GM13977 (cell line): ENCODE data around the gene AP1G2.

Experiments used
- DNase-seq: peaks from one replicate; pipeline ENCODE4 v3.0.0; 2012; ENCODE audit warnings: low spot score
- in situ Hi-C: fragments of 300-500 bp; cut with MboI; formaldehyde crosslinking; loops from one replicate; pipeline ENCODE4 v1.12.0; 2022; ENCODE audit warnings: low sequenced_read_pairs, low pct_unique_long_range_greater_than_20kb, mixed read lengths, inconsistent platforms; ENCODE audit not compliant: unreplicated experiment
- TF ChIP-seq, protein P1 (sequence below): IDR thresholded peaks from 2 replicates; pipeline ENCODE4 v1.5.1; 2012; ENCODE audit warnings: mild to moderate bottlenecking, control low read depth; ENCODE audit not compliant: insufficient read depth; ENCODE audit errors: extremely low read depth, missing control alignments

AP1G2 gene

DNA sequence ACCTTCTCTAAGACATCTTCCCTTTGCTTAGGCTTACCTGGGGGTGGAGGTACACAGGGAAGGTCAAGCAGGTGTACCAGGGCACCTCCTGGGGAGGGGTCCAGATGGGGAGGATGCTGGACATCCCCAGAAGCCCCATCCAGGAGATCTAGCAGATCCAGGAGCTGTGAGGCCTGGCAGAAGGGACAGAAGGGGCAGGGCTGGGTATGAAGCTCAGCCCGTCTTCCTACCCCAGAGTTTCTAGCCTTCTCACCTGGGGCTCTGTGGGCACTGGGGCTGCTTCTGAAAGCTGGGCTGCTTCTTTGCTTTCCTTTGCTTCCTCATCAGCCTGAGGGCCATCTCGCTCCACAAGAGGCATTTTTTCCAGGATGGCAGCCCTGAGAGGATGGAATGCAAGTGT, 6.3 kb downstream of the AP1G2 start:
- in situ Hi-C loops = no loop called here
- DNase-seq = no peak
- TF ChIP-seq, protein P1, sequence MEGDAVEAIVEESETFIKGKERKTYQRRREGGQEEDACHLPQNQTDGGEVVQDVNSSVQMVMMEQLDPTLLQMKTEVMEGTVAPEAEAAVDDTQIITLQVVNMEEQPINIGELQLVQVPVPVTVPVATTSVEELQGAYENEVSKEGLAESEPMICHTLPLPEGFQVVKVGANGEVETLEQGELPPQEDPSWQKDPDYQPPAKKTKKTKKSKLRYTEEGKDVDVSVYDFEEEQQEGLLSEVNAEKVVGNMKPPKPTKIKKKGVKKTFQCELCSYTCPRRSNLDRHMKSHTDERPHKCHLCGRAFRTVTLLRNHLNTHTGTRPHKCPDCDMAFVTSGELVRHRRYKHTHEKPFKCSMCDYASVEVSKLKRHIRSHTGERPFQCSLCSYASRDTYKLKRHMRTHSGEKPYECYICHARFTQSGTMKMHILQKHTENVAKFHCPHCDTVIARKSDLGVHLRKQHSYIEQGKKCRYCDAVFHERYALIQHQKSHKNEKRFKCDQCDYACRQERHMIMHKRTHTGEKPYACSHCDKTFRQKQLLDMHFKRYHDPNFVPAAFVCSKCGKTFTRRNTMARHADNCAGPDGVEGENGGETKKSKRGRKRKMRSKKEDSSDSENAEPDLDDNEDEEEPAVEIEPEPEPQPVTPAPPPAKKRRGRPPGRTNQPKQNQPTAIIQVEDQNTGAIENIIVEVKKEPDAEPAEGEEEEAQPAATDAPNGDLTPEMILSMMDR = no peak

DNA sequence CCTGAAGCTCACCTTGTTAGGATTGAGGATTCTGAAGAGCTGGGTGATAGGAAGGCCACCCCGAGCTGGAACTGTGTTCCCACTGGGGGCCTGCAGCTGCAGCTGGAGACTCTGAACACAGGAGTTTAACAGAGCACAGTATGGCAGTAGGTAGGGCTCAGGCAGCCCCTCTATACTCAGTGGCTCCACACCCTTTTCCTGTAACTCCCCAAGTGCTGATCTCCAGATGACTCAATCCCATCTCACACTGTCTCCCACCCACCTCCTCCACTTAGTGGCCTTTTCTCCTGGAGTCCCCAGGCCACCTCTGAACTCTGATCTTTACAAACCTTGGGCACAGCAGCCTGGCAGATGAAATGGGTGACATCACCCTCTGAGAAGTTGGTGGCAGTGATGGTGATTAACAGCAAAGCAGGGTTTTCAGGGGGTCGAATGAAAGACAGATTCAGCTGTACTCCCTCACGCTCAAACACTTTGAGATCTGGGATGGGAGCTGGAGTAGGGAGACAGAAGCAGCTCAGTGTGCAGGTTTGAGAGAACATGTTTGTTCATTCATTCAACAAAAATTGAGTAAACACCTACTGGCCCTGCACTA, 7.6 kb downstream of the AP1G2 start:
- TF ChIP-seq, protein P1 = no peak
- no peak for DNase-seq
- in situ Hi-C loops = no loop called here

DNA sequence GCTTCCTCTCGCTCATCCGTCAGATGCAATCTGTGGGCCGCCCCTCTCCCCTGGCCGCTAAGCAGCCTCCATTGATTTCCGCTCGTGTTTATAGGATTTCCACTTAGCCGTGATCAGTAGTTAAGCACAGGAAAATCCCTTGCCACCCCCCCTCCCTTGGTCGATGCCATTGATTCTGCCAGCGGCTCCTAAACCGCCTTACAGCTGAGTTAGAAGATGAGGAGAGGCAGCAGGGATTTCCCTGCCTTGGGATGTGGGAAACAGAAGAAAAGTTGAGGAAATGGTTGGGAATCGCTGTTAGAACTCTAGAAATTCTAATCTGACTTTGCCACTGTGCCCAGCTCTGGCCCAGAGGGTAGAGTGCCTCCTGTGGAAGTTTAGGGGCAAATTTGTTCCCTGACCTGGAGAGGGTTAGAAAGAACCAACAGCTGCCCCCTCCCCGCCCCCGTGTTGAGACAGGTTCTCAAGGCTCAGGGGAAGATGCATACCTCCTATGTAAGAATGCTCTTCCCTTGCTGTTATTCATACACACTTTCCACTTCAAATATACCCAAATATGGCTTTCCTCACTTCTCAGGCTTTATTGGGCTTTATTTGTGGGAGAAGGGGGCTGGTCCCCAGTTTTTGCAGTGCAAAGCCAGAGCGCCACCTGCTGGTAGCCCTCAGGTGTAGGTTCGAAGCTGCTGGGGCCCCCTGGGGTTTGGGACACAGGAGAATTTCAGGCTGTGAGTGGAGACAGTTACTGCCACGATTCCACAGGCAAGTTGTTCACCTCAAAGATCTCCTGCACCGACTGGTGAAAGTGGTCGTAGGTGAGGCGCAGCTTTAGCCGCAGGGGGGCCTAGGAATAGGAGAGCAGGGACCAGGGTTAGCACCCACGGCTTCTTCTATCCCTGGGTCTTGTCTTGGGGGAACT, 8.3 kb downstream of the AP1G2 start:
- TF ChIP-seq, protein P1 = peak; percentile 92
- peak; percentile 60 for DNase-seq
- in situ Hi-C loops = no loop called here

GRCh38 chr14:23558346-23559009, 9.1 kb downstream of the AP1G2 start:
- no peak for DNase-seq
- TF ChIP-seq, protein P1 = no peak
- in situ Hi-C loops = no loop called here

DNA sequence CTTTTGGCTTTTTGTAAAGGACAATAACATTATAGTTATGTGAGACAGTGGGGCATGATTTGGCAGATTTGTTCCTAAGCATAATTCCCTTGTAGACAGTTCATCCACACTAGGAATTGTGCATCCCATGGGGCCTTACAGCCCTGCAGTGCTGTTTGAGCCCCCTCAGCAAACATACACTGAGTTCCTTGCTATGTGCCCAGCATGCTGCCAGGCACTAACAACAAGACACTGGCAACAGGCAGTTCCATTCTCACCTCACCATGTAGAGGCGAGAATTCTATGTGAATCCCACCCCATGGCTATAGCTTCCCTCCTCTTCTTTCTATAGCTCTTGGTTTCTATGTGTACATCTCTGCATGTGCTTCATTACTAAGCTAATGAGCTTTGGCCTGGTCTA, 9.6 kb downstream of the AP1G2 start:
- DNase-seq = no peak
- in situ Hi-C loops = no loop called here
- TF ChIP-seq, protein P1 = no peak

- DNase-seq = no peak
- in situ Hi-C loops = no loop called here
These were observed 10.1 kb downstream of the AP1G2 start for GRCh38 chr14:23557521-23557920.

More at GRCh38 chr14:23557521-23557920, 10.1 kb downstream of the AP1G2 start:
- TF ChIP-seq, protein P1 = no peak
